A549 (cell line): ENCODE data around the gene CCNL1.
"Not testable (repeated sequence)": the region's sequence is repeated elsewhere in the genome, so short reads cannot be mapped to it uniquely, and the experiment has no call there.

ENCODE experiments used
- BCL3 ChIP-seq: fragments of >200 bp; sonication (Bioruptor Twin); formaldehyde crosslinking; IDR thresholded peaks from 3 replicates; pipeline ENCODE4 v1.6.1; 2016
- CTCF ChIP-seq: fragments of >200 bp; sonication (Bioruptor Twin); formaldehyde crosslinking; IDR thresholded peaks from 3 replicates; pipeline ENCODE4 v1.5.1; 2016
- EP300 ChIP-seq, 2 experiments: fragments of >200 bp; sonication (Bioruptor Twin); formaldehyde crosslinking; IDR thresholded peaks; 2 replicates in 1 of 2; 3 replicates in 1 of 2; pipeline ENCODE4 v1.6.1; 2016 to 2017
- KDM1A ChIP-seq: fragments of 200-600 bp; sonication (generic); IDR thresholded peaks from 2 replicates; pipeline ENCODE4 v1.6.1; 2016; ENCODE audit warnings: low read depth, mild to moderate bottlenecking
- MAX ChIP-seq: IDR thresholded peaks from 2 replicates; pipeline ENCODE4 v1.6.1; 2012
- PHF8 ChIP-seq: fragments of 200-600 bp; sonication (generic); IDR thresholded peaks from 2 replicates; pipeline ENCODE4 v1.6.1; 2016; ENCODE audit warnings: low read depth, mild to moderate bottlenecking, antibody characterized with exemption, moderate library complexity, borderline replicate concordance
- POLR2A ChIP-seq: IDR thresholded peaks from 2 replicates; pipeline ENCODE4 v1.6.1; 2012; ENCODE audit warnings: mild to moderate bottlenecking, low read length
- USF2 ChIP-seq: fragments of 450-650 bp; IDR thresholded peaks from 2 replicates; pipeline ENCODE4 v1.6.1; 2014; ENCODE audit warnings: antibody characterized with exemption

- not testable (repeated sequence) for TF ChIP-seq CTCF; POLR2A; MAX; EP300 (IDR thresholded peaks at IDR 0.05); KDM1A; BCL3; PHF8; USF2
Measured at GRCh38 chr3:157191149-157191548, 31.2 kb upstream of the CCNL1 start.
